Superior temporal gyrus (tissue), 1 donor: ENCODE measurements around the gene CACNA1C.

Source experiments
- DNase-seq: peaks from one replicate; pipeline ENCODE4 v3.0.0-alpha.2; 2016; ENCODE audit errors: extremely low spot score

The CACNA1C gene

GRCh38 chr12:2171672-2172426, 119.1 kb downstream of the CACNA1C start:
- no peak for DNase-seq

DNA sequence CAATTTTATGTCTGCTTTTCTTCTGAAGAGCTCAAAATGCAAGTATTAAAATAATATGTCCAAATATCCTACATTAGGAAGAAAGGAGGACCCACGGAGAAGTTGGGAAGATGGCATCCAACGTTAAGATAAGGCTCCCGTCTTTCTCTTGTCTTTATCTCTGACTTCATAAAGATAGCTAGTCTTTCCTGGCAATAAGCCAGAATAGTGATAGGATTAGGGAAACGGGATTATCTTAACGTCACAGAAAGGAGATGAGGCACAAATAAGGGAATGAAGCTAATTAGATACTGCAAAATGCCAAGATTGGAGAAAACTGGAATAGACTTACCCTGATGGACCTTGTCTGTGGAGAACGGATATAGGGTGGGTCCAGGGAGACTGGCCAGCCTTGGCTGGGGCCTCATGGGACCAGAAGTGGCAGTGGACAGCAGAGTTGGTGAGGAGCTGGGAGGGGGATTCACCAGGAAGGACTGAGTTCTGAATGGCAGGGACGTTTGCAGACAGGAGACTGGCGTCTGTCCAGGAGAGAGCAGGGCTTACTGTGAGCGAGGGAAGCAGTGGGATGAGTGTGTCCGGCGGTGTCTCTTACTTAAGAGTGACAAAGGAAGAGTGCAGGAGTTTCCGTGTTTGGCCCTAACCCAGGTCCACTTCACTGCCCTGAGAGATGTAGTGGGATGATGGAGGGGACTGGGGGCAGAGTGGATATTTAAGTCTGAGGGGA, 119.9 kb downstream of the CACNA1C start:
- no peak for DNase-seq

DNA sequence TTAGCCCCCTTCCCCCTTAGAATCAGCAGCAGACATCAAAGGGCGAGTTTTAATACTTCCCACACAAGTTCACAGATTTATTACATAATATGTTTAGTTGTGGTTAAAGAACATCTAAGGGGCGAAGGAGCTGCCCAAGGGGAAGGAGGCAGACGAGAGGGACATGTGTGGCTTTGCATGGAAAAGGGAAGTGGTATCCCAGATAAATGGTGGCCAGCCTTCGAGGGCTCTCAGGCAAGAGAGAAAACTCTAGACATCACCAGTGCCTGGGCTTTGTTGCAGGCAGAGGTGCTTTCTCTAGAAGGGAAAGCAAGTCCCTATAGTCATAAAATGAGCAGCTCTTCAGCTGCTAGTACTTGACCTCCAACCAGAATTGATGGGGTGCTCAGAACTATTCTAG, 121.2 kb downstream of the CACNA1C start:
- DNase-seq: no peak

DNA sequence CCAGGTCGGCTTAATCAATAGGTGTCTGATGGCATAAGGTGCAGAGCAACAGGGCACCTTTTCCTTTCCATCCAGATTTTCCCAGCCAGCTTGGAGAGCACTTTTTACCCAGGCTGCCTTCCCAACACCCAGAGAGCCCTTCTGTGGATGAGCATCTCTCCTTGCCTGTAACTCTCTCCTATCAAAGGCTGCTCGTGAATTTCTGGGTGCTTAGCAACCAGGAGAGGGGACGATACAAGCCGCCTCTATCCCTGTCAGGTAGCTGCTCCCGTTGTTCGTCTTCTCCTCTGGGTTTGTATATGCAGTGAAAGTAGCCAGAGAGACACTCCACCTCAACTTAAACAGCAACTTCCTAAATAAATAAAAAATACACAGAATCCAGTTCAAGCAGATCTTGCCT, 124.2 kb downstream of the CACNA1C start:
- no peak for DNase-seq

- no peak for DNase-seq
Measured at GRCh38 chr12:2177751-2178150, 125.0 kb downstream of the CACNA1C start.

- DNase-seq: no peak
Measured at GRCh38 chr12:2179058-2179457, 126.3 kb downstream of the CACNA1C start.

- DNase-seq: peak; percentile 78
Measured at GRCh38 chr12:2179953-2180736, 127.4 kb downstream of the CACNA1C start.

- no peak for DNase-seq
Measured at GRCh38 chr12:2180737-2181082, 127.9 kb downstream of the CACNA1C start.

- DNase-seq: peak; percentile 26
Measured at GRCh38 chr12:2183556-2184541, 131.1 kb downstream of the CACNA1C start.

DNA sequence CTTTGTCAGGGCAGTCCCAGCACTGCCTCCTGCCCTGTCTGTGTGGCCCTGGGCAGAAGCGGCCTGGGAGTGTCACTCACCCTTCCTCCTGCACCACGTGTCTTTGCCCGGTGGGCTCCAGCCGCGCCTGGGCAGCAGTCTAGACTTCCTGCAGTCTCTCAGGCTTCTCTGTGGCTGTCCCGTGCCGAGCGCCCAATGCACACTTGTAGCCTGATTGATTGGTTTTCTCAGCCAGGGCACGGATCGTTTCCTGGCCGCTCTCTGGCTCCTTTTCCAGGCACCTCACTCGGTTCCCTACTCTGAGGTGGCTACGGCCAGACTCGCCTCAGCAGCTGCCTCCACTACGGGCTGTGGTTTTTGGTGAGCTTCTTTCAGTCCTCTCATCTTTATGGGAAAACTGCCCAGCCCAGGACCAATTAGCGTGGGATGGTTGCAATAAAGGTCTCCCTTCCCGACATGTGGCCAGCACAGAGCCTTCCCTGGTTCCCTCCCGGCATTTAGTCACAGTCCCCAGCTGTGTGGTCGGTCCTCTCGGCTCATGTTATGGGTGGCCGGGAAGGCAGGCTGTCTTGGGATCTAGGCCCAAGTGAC, 133.1 kb downstream of the CACNA1C start:
- no peak for DNase-seq

DNA sequence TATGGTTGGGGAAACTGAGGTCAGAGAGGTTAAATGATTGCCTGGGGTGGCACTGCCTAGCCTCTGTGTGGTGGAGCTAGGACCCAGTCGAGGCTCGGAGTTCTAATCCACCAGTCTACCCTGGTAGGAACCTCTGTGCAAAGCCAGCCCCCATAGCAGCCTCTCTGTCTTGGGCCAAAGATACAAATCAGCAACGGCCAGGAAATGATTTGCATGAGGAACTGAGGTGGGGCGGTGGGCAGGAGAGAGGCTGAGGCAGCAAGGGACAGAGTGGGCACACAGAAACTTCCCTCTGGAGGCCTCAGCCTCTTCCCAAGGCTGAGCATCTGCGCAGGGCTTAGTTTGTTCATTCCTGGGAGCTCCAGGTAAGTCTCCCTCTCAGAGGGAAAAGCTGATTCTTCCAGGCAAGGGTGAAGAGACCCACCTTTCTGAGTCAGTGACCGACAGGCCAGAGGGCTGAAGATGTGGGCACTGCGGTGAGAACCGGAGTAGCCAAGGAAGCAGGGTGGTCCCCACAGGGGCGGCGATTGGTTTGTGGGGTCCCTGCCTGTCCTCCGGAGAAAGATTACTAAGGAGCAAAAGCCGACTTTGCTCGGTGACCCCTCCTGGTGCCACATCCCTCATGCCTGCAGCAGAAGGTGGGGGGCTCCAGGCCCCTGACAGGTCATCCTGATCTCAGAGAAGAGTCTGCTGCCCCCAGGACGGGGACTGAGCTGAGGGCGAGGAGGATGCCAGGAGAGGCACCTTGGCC, 134.6 kb downstream of the CACNA1C start:
- no peak for DNase-seq

- DNase-seq: no peak
Measured at GRCh38 chr12:2190085-2190484, 137.3 kb downstream of the CACNA1C start.

DNA sequence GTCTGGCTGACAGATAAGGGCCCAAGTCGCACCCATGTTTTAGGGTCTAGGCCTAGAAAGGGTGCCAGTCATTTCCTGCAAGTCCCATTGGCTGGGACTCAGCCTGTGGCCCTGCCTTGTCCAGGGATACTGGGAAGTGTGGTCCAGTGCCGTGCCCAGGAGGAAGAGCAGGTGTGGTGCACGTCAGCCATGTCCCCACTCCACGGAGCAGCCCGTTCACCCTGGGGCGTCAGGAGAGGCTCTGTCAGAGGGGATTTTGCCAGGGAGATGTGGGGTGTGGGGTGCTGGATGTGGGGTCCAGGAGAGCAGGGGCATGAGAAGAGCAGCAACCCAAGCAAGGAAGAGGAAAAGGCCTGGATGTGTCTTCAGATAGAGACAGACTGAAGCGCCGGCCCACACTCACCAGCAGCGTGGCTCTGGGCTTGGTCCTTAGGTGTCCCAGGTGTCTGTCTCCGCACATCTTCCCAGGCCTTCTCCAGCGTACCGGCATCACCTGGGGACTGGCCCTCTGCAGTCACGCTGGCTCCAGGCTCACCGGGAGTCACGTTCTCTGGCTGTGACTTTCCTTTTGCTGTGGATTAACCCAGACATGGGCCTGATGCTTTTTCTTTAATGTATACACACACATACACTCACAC, 138.2 kb downstream of the CACNA1C start:
- DNase-seq: no peak

GRCh38 chr12:2191534-2192153, 138.9 kb downstream of the CACNA1C start:
- no peak for DNase-seq

DNA sequence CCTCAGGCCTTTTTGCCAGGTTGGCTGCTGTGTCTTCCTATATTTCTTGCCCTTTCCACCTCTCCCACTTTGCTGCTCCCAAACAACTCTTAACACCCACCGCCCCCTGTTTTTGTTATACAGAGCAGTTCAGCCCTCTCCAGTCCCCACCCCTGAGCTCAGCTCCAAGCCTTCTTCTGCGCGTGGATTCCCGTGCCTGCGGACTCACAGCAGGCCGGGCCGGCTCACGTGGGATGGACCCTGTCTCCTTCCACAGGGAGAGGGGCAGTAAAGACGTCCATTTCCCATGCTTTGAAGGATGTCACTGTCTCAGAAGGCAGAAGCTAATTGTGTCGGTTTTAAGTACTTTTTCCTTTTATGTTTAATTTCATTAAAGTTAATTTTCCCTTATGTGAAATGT, 139.4 kb downstream of the CACNA1C start:
- DNase-seq: no peak

GRCh38 chr12:2194060-2194459, 141.3 kb downstream of the CACNA1C start:
- DNase-seq: no peak

- DNase-seq: no peak
Measured at GRCh38 chr12:2194571-2194970, 141.8 kb downstream of the CACNA1C start.

DNA sequence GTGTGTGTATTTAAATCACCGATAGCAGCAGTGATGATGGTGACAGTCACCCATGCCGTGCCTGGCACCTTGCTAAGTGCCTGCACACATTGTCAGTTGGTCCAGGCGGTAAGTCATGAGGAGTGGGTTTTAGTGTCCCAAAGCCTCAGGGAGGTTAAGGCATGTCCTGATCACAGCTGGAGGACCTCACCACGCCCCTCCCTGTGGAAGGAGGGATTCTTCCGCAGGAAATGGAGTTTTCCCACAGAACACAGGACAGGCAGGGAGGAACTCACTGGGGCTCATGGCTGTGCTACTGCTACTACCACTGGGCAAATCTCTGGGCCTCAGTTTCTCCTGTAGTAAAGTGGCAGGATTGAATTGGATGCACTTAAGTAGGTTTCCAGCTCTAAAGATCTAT, 142.3 kb downstream of the CACNA1C start:
- DNase-seq: no peak

DNA sequence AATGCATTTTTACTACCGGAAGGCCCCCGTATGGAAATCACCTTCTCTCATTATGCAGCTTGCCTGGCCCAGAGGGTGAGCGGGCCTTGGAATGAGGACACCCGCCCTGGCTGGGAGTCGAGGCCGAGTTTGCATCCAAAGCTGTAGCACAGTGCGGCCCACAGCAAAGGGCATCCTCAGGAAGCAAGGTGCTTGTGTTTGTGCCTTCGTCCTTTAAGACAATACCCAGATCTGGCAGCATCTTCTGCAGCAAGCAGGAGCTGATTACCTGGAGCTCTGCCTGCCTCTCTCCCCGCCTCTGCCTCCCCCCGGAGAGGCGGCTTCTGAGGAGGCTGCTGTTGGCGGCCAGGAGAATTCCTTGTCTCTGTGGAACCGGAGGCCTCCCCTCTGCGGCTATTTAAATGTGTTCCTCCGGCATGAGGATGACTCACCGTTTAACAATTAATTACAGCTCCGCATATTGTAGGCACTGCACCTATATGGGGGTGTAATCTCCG, 145.3 kb downstream of the CACNA1C start:
- no peak for DNase-seq
